OCI-LY1 (cell line): ENCODE results near the gene MACROD2.

Experiments
- H2AFZ ChIP-seq: fragments of 200-600 bp; sonication (generic), shearing (Covaris generic); 2 replicates; pipeline ENCODE4 v1.6.0; 2014; ENCODE audit warnings: antibody characterized with exemption, mild to moderate bottlenecking, low read length
- H3F3A ChIP-seq: fragments of 200-600 bp; sonication (generic), shearing (Covaris generic); 2 replicates; pipeline ENCODE4 v1.6.0; 2014; ENCODE audit warnings: mild to moderate bottlenecking, antibody characterized with exemption, low read length, moderate library complexity; ENCODE audit not compliant: insufficient read depth
- H3K27ac ChIP-seq: fragments of 200-600 bp; sonication (generic); 2 replicates; pipeline ENCODE4 v1.5.1; 2014; ENCODE audit warnings: low read length, mixed run types, mild to moderate bottlenecking, low read depth; ENCODE audit not compliant: poor library complexity, severe bottlenecking
- H3K27me3 ChIP-seq: fragments of 200-600 bp; sonication (generic); 2 replicates; pipeline ENCODE4 v1.6.0; 2014; ENCODE audit warnings: antibody characterized with exemption, mild to moderate bottlenecking, low read length, moderate library complexity; ENCODE audit not compliant: insufficient read depth
- H3K36me3 ChIP-seq: fragments of 200-600 bp; sonication (generic); 2 replicates; pipeline ENCODE4 v1.6.1; 2014; ENCODE audit warnings: mild to moderate bottlenecking, antibody characterized with exemption, low read length, moderate library complexity, mixed read lengths; ENCODE audit not compliant: insufficient read depth
- H3K4me1 ChIP-seq: fragments of 200-600 bp; sonication (generic); 2 replicates; pipeline ENCODE4 v1.5.1; 2014; ENCODE audit warnings: mild to moderate bottlenecking, low read length, moderate library complexity; ENCODE audit not compliant: insufficient read depth, severe bottlenecking
- H3K4me2 ChIP-seq: fragments of 200-600 bp; sonication (generic), shearing (Covaris generic); 2 replicates; pipeline ENCODE4 v1.6.1; 2014; ENCODE audit warnings: low read length
- H3K4me3 ChIP-seq: fragments of 200-600 bp; sonication (generic); 2 replicates; pipeline ENCODE4 v1.5.1; 2014; ENCODE audit warnings: low read length, low read depth, mild to moderate bottlenecking, mixed read lengths; ENCODE audit not compliant: poor library complexity, severe bottlenecking
- H3K79me2 ChIP-seq: fragments of 200-600 bp; shearing (Covaris generic); 2 replicates; pipeline ENCODE4 v1.6.1; 2016; ENCODE audit warnings: mixed run types, low read length, mixed read lengths; ENCODE audit not compliant: insufficient read depth
- H3K9ac ChIP-seq: fragments of 200-600 bp; sonication (generic), shearing (Covaris generic); 2 replicates; pipeline ENCODE4 v1.6.1; 2014; ENCODE audit warnings: mild to moderate bottlenecking, low read length, mixed read lengths
- H3K9me2 ChIP-seq: fragments of 200-600 bp; sonication (generic), shearing (Covaris generic); 2 replicates; pipeline ENCODE4 v1.6.1; 2014; ENCODE audit warnings: low read depth, mild to moderate bottlenecking, low read length, mixed read lengths
- H3K9me3 ChIP-seq: fragments of 200-600 bp; shearing (Covaris generic); 2 replicates; pipeline ENCODE4 v1.6.1; 2014; ENCODE audit warnings: low read length, mixed read lengths
- H4K20me1 ChIP-seq: fragments of 200-600 bp; sonication (generic), shearing (Covaris generic); 2 replicates; pipeline ENCODE4 v1.6.0; 2016; ENCODE audit warnings: mild to moderate bottlenecking, low read length; ENCODE audit not compliant: insufficient read depth
- EZH2 ChIP-seq: fragments of 200-600 bp; sonication (generic), shearing (Covaris generic); IDR thresholded peaks from 2 replicates; pipeline ENCODE4 v1.8.0; 2017; ENCODE audit warnings: borderline replicate concordance, mixed run types, mild to moderate bottlenecking, antibody characterized with exemption, low read length, moderate library complexity, mixed read lengths
- TF ChIP-seq, protein P1 (sequence below): fragments of 200-600 bp; sonication (generic), shearing (Covaris generic); IDR thresholded peaks from 2 replicates; pipeline ENCODE4 v1.5.1; 2017; ENCODE audit warnings: mild to moderate bottlenecking, antibody characterized with exemption, low read length, moderate library complexity, mixed read lengths

MACROD2 gene

DNA sequence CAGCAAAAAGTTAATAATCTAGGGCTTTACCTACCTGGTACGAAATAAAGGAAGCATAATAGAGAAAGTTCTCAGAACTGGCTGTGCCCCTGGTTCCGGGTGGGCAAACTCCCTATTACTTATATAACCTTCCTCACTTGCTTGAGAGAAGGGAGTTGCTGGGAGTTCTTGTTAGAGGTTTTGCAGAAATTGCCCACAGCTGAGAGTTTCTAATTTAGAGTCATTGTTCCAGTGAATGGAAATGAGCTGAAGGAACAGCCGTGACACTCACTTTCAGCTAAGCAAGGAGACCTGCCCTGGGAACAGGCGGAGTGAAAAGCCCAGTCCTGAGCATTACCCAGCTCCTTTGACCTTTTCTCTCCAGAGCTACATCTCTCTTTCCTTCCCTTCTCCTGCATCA lies 936.7 kb downstream of the MACROD2 start:
- Histone ChIP-seq H4K20me1 (no peaks in the 10 kb centered on the region), H3K36me3 (no peaks in the 10 kb centered on the region), H3K4me1 (no peaks in the 10 kb centered on the region), H3K9ac (no peak overlapping the region), H2AFZ (no peak overlapping the region), H3K9me2 (no peaks in the 10 kb centered on the region), H3K9me3 (no peaks in the 10 kb centered on the region), H3K4me3 (no peak overlapping the region), H3K27ac (no peak overlapping the region), H3K27me3 (no peaks in the 10 kb centered on the region), H3K4me2 (no peak overlapping the region), H3K79me2 (no peaks in the 10 kb centered on the region), H3F3A (no peaks in the 10 kb centered on the region)
- TF ChIP-seq EZH2: no peak
- TF ChIP-seq, protein P1, sequence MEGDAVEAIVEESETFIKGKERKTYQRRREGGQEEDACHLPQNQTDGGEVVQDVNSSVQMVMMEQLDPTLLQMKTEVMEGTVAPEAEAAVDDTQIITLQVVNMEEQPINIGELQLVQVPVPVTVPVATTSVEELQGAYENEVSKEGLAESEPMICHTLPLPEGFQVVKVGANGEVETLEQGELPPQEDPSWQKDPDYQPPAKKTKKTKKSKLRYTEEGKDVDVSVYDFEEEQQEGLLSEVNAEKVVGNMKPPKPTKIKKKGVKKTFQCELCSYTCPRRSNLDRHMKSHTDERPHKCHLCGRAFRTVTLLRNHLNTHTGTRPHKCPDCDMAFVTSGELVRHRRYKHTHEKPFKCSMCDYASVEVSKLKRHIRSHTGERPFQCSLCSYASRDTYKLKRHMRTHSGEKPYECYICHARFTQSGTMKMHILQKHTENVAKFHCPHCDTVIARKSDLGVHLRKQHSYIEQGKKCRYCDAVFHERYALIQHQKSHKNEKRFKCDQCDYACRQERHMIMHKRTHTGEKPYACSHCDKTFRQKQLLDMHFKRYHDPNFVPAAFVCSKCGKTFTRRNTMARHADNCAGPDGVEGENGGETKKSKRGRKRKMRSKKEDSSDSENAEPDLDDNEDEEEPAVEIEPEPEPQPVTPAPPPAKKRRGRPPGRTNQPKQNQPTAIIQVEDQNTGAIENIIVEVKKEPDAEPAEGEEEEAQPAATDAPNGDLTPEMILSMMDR: no peak

DNA sequence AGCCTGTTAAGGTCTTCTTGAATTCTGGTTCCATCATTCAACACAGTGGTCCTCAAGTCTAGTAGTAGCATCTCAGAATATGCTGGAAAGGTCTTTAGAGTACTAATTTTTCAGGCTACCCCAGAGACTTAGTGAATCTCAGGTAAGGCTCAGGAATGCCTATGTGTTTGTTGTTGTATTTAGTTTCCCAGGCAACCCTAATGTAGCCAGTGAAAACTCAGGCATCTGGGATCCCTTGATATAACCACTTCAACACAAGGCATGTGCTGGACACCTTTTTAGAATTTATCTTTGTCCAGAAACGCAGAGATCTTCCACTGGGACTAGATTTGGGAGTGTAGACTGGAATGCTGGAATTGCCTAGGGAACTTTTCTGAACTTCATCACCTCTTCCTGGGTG lies 940.0 kb downstream of the MACROD2 start:
- Histone ChIP-seq H3K27me3 (no peaks in the 10 kb centered on the region), H2AFZ (no peak overlapping the region), H3K9me3 (no peaks in the 10 kb centered on the region), H3K4me1 (no peaks in the 10 kb centered on the region), H4K20me1 (no peaks in the 10 kb centered on the region), H3F3A (no peaks in the 10 kb centered on the region), H3K27ac (no peak overlapping the region), H3K9ac (no peak overlapping the region), H3K79me2 (no peaks in the 10 kb centered on the region), H3K4me3 (no peak overlapping the region), H3K4me2 (no peak overlapping the region), H3K36me3 (no peaks in the 10 kb centered on the region), H3K9me2 (no peaks in the 10 kb centered on the region)
- TF ChIP-seq EZH2: no peak
- TF ChIP-seq, protein P1: no peak

DNA sequence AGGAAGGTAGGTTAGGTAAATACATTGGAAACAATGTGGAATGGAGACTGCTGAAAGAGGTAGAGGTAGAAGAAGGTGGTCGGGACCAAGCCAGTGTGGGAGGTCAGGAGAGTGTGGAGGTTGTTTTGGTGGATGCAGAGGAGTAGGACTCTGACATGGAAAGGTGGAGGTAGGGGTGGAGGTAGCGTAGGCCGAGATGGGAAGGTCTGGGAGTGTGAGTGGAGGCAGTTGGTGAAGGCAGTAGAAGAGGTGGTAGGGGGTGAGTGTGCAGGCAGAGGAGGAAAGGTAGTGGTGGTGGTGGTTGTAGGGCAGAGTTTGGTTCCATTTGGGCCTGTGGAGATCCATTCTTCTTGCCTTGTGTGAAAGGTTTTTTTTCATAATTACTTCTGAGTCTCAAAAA lies 941.7 kb downstream of the MACROD2 start:
- H3K4me3 ChIP-seq: no peak overlapping the region
- H3K9ac ChIP-seq: no peak overlapping the region
- H3K4me2 ChIP-seq: no peak overlapping the region
- no peaks in the 10 kb centered on the region for H3K4me1 ChIP-seq
- no peaks in the 10 kb centered on the region for H3F3A ChIP-seq
- H3K9me3 ChIP-seq: no peaks in the 10 kb centered on the region
- H3K27ac ChIP-seq: no peak overlapping the region
- no peaks in the 10 kb centered on the region for H4K20me1 ChIP-seq
- no peak overlapping the region for H2AFZ ChIP-seq
- no peaks in the 10 kb centered on the region for H3K27me3 ChIP-seq
- TF ChIP-seq, protein P1: no peak
- TF ChIP-seq EZH2: no peak
- H3K79me2 ChIP-seq: no peaks in the 10 kb centered on the region
- H3K36me3 ChIP-seq: no peaks in the 10 kb centered on the region
- no peaks in the 10 kb centered on the region for H3K9me2 ChIP-seq
